Measurements from ENCODE around the gene MCCC1.
A peak's percentile ranks its signal among the peaks of the same experiment; 100 is the strongest.
"Not testable (repeated sequence)": the region's sequence is repeated elsewhere in the genome, so short reads cannot be mapped to it uniquely, and the experiment has no call there.

The MCCC1 gene

DNA sequence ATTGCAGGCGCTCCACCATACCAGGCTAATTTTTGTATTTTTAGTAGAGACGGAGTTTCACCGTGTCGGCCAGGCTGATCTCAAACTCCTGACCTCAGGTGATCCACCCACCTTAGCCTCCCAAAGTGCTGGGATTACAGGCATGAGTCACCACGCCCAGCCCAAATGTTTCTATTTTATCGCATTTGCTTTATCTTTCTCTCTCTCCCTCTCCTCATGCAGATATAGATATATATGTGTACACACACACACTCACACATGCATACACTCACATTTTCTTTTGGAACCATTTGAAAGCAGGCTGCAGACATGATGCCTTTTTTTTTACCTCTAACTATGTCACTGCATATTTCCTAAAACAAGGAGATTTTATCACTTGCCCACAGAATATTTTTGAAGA lies 7.3 kb upstream of the MCCC1 start:
- no peak overlapping the region for H3K27ac ChIP-seq
- DNase-seq (ENCODE audit: low read depth, low spot score) = no peak

- not testable (repeated sequence) for H3K27ac ChIP-seq; DNase-seq (ENCODE audit: low read depth, low spot score)
Observed at GRCh38 chr3:183103950-183104349, 4.7 kb upstream of the MCCC1 start.

DNA sequence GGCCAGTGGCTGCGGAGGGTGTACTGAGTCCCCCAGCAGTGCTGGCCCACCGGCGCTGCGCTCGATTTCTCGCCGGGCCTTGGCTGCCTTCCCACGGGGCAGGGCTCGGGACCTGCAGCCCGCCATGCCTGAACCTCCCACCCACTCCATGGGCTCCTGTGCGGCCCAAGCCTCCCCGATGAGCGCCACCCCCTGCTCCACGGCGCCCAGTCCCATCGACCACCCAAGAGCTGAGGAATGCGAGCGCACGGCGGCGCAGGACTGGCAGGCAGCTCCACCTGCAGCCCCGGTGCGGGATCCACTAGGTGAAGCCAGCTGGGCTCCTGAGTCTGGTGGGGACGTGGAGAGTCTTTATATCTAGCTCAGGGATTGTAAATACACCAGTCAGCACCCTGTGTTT lies 1.7 kb upstream of the MCCC1 start:
- H3K27ac ChIP-seq; DNase-seq (ENCODE audit: low read depth, low spot score): not testable (repeated sequence)

GRCh38 chr3:183100376-183100775 lies 1.1 kb upstream of the MCCC1 start:
- no peak for DNase-seq (ENCODE audit: low read depth, low spot score)
- no peak overlapping the region for H3K27ac ChIP-seq

GRCh38 chr3:183099838-183100204 lies 525 bp upstream of the MCCC1 start:
- no peak for DNase-seq (ENCODE audit: low read depth, low spot score)
- no peak overlapping the region for H3K27ac ChIP-seq

DNA sequence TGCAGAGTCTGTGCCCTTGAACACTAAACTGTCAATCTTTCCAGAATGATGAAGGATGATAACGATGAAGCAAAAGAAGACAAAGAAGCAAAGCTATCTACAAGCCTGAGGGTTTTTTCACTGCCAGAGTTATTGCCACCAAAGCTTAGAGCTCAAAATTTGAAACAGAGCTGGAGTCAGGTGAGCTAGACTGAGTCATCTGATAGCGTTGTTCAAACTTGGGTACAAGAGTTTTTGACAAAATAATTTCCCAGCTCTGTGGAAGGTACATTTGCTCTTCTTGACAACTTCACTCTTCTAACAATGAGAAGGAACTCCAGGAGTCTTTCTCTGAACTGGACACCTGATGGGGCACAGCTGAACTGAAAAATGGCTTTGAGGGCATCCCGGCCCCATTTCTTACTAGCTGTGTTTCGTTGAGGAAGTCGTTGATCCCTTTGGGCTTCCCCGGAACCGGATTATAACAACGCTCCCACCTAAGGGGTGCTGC lies 715 bp downstream of the MCCC1 start:
- no peak for DNase-seq (ENCODE audit: low read depth, low spot score)
- peak overlapping the region; percentile 53 for H3K27ac ChIP-seq

- DNase-seq (ENCODE audit: low read depth, low spot score) = peak; percentile 58
- peak overlapping the region; percentile 40 for H3K27ac ChIP-seq
Observed at GRCh38 chr3:183094711-183095110, 4.6 kb downstream of the MCCC1 start.

GRCh38 chr3:183092256-183092655 lies 7.0 kb downstream of the MCCC1 start:
- H3K27ac ChIP-seq = no peak overlapping the region

GRCh38 chr3:183087184-183087583 lies 12.1 kb downstream of the MCCC1 start:
- DNase-seq (ENCODE audit: low read depth, low spot score) = no peak
- no peak overlapping the region for H3K27ac ChIP-seq

More at GRCh38 chr3:183092256-183092655, 7.0 kb downstream of the MCCC1 start:
- no peak for DNase-seq (ENCODE audit: low read depth, low spot score)

DNA sequence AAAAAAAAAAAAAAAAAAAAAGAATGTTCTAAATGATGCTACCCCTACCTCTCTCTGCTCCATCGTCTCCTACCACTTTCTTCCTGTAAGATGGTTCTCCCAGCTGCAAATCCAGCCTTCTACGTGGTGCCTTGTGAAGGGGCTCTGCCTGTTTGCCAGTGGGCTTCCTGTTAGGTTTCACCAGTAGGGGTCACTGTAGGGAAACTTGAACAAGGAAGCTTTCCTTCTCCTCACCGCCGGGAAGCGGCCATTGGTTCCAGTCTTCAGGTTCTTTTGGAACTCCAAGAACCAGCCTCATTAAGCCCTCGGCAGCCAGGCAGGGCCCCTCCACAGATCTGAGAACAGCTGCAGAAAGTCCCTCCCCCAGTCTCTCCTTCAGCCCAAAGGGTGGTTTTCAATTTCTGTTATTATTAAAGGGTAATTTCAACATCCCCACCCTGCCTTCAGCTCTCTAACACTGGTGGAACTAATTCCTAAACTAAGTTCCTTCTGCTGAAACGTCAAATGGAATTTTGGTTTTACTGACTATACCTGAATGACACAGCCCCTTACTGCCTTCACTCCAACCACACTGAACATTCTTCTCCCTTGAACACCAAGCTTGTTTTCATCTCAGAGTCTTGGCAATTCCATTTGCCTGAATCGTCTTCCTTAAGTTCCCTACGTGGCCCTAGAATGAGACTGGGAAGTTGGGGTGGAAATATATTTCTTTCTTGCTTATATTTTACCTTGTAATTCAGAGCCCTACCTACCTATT lies 13.5 kb downstream of the MCCC1 start:
- H3K27ac ChIP-seq = no peak overlapping the region
- DNase-seq (ENCODE audit: low read depth, low spot score) = no peak

DNA sequence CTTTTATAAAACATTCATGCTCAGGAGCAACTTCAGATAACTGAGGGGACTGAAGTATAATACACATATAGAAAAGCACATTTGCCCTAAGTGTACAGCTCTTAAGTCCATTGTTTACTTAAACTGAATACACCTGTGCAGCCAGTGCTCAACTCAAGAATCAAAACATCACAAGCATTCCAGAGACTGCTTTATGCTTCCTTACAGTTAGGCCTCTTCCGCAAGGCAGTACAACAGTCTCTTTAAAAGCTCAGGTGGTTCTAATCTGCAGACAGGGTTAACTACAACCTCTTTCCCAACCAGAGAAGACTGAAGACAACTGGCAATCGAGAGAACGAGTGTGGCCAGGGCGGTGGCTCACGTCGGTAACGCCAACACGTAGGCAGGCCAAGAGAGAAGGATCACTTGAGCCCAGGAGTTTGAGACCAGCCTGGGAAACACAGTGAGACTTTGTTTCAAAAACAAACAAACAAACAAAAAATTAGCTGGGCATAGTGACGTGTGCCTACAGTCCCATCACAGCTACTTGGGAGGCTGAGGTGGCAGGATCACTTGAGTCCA lies 16.9 kb downstream of the MCCC1 start:
- no peak for DNase-seq (ENCODE audit: low read depth, low spot score)
- H3K27ac ChIP-seq = no peak overlapping the region

GRCh38 chr3:183081459-183082183 lies 17.7 kb downstream of the MCCC1 start:
- H3K27ac ChIP-seq = no peak overlapping the region
- no peak for DNase-seq (ENCODE audit: low read depth, low spot score)

DNA sequence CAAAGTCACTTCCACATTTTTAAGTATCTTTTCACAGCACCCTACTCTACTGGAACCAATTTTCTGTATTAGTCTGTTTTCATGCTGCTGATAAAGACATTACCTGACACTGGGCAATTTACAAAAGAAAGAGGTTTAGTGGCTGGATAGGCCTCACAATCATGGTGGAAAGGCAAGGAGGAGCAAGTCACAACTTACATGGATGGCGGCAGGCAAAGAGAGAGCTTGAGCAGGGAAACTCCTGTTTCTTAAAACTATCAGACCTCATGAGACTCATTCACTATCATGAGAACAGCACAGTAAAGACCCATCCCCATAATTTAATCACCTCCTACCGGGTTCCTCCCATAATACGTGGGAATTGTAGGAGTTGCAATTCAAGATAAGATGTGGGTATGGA lies 18.7 kb downstream of the MCCC1 start:
- DNase-seq (ENCODE audit: low read depth, low spot score) = no peak
- H3K27ac ChIP-seq = no peak overlapping the region

GRCh38 chr3:183074881-183075280 lies 24.4 kb downstream of the MCCC1 start:
- H3K27ac ChIP-seq = peak overlapping the region; percentile 76
- no peak for DNase-seq (ENCODE audit: low read depth, low spot score)

DNA sequence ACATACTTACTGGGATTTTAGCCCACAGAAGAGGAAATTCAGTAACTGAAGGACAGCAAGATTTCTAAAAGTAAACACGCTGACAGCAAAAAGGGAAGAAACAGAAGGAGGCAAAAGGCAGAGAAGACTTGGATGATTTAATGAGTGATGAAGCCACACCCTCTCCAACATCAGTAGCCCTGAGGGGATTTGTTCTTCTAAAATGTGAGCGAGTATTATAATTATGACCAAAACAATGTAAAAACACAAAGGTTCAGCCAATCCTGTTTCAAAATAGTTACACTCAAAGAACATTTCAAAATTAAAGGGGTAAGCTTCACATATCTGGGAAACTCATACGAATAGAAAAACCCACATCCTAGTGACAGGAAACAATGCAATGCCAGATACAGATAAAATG lies 25.0 kb downstream of the MCCC1 start:
- H3K27ac ChIP-seq = peak overlapping the region; percentile 76
- DNase-seq (ENCODE audit: low read depth, low spot score) = no peak

- peak; percentile 27 for DNase-seq (ENCODE audit: low read depth, low spot score)
- H3K27ac ChIP-seq = peak overlapping the region; percentile 76
Observed at GRCh38 chr3:183073839-183074238, 25.5 kb downstream of the MCCC1 start.

GRCh38 chr3:183070892-183071291 lies 28.4 kb downstream of the MCCC1 start:
- no peak overlapping the region for H3K27ac ChIP-seq
- DNase-seq (ENCODE audit: low read depth, low spot score) = no peak

GRCh38 chr3:183069086-183069485 lies 30.2 kb downstream of the MCCC1 start:
- DNase-seq (ENCODE audit: low read depth, low spot score) = no peak
- no peak overlapping the region for H3K27ac ChIP-seq

DNA sequence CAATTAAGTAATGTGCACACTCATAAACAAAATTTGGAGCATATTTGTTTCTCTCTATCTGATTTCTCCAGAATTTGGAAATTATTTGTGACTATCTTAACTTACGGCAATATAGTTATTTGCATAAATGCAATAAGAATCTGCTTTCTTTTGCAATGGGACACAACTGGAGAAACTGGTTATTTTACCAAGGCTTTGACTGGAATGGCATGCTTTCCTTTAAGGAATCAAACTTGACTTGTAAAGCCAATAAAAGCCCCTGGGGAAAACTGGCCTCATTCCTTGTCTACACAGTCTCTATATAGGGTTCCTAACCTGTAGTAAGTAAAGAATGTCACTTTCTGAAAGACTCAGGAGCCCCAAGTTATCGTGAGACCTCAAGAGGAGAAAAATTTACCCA lies 32.4 kb downstream of the MCCC1 start:
- not testable (repeated sequence) for H3K27ac ChIP-seq; DNase-seq (ENCODE audit: low read depth, low spot score)

DNA sequence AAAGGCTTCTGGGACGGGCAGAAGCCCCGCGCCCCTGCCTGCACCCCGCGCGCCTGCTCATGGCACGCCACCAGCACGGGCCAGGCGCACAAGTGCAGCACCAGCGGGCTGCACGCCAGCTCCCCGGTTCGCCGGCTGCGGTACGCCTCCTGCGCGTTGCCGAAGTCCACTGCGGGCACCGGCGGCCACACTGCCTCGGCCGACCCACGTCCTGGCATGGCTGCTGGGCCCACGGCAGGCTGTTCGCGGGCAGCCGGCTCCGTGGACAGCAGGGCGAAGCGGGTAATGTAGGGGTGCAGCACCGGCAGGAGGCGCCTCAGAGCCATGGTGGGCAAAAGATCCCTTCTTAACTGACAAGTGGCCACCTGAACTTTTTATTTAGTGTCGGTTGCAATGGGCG lies 34.8 kb downstream of the MCCC1 start:
- no peak for DNase-seq (ENCODE audit: low read depth, low spot score)

More for the DNA sequence above, 34.8 kb downstream of the MCCC1 start:
- H3K27ac ChIP-seq = no peak overlapping the region
